ENCODE results near the gene PTBP2.

DNA sequence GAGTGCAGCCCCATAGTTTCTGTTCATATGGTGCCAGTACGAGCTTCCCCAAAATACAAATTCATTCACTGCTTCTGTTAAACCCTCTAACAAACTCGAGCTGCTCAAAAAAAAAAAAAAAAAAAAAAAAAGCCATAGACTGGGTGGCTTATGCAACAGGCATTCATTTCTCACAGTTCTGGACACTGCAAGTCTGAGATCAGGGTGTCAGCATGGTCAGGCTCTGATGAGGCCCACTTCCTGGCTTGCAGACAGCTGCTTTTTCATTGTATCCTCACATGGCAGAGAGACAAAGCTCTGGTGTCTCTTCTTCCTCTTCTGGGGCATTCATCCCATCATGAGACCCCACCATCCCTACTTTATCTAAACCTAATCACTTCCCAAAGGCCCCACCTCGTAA lies 121.6 kb downstream of the PTBP2 start:
- TF ChIP-seq, protein P1, sequence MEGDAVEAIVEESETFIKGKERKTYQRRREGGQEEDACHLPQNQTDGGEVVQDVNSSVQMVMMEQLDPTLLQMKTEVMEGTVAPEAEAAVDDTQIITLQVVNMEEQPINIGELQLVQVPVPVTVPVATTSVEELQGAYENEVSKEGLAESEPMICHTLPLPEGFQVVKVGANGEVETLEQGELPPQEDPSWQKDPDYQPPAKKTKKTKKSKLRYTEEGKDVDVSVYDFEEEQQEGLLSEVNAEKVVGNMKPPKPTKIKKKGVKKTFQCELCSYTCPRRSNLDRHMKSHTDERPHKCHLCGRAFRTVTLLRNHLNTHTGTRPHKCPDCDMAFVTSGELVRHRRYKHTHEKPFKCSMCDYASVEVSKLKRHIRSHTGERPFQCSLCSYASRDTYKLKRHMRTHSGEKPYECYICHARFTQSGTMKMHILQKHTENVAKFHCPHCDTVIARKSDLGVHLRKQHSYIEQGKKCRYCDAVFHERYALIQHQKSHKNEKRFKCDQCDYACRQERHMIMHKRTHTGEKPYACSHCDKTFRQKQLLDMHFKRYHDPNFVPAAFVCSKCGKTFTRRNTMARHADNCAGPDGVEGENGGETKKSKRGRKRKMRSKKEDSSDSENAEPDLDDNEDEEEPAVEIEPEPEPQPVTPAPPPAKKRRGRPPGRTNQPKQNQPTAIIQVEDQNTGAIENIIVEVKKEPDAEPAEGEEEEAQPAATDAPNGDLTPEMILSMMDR (IDR thresholded peaks at IDR 0.05): no peak
- TF ChIP-seq EZH2 (IDR thresholded peaks at IDR 0.05; ENCODE audit: borderline replicate concordance, insufficient read depth, low read depth, low read length, poor library complexity, severe bottlenecking): no peak

All from B cell (primary cell).